ENCODE data around the gene AUTS2.

The AUTS2 gene

GRCh38 chr7:70069977-70070376, 471.7 kb downstream of the AUTS2 start:
- no peak for DNase-seq (ENCODE audit: low spot score)

- no peak for DNase-seq (ENCODE audit: low spot score)
Measured at GRCh38 chr7:70071766-70072165, 473.5 kb downstream of the AUTS2 start.

- DNase-seq (ENCODE audit: low spot score) = no peak
Measured at GRCh38 chr7:70072220-70072619, 473.9 kb downstream of the AUTS2 start.

GRCh38 chr7:70076325-70076724, 478.1 kb downstream of the AUTS2 start:
- DNase-seq (ENCODE audit: low spot score) = no peak

GRCh38 chr7:70082099-70082611, 483.9 kb downstream of the AUTS2 start:
- DNase-seq (ENCODE audit: low spot score) = no peak

- DNase-seq (ENCODE audit: low spot score) = no peak
Measured at GRCh38 chr7:70091362-70091761, 493.1 kb downstream of the AUTS2 start.

- DNase-seq (ENCODE audit: low spot score) = peak; percentile 28
Measured at GRCh38 chr7:70092314-70093204, 494.3 kb downstream of the AUTS2 start.

- no peak for DNase-seq (ENCODE audit: low spot score)
Measured at GRCh38 chr7:70093205-70093904, 495.1 kb downstream of the AUTS2 start.

- DNase-seq (ENCODE audit: low spot score) = no peak
Measured at GRCh38 chr7:70094831-70095230, 496.6 kb downstream of the AUTS2 start.

- no peak for DNase-seq (ENCODE audit: low spot score)
Measured at GRCh38 chr7:70097645-70098044, 499.4 kb downstream of the AUTS2 start.

- no peak for DNase-seq (ENCODE audit: low spot score)
Measured at GRCh38 chr7:70098133-70098561, 499.9 kb downstream of the AUTS2 start.

GRCh38 chr7:70098905-70099672, 500.8 kb downstream of the AUTS2 start:
- DNase-seq (ENCODE audit: low spot score) = no peak

- DNase-seq (ENCODE audit: low spot score) = no peak
Measured at GRCh38 chr7:70104243-70104642, 506.0 kb downstream of the AUTS2 start.

GRCh38 chr7:70113078-70113477, 514.8 kb downstream of the AUTS2 start:
- DNase-seq (ENCODE audit: low spot score) = no peak

- no peak for DNase-seq (ENCODE audit: low spot score)
Measured at GRCh38 chr7:70113536-70113935, 515.3 kb downstream of the AUTS2 start.

GRCh38 chr7:70114806-70115205, 516.5 kb downstream of the AUTS2 start:
- no peak for DNase-seq (ENCODE audit: low spot score)

- no peak for DNase-seq (ENCODE audit: low spot score)
Measured at GRCh38 chr7:70116244-70116643, 518.0 kb downstream of the AUTS2 start.

GRCh38 chr7:70116867-70117266, 518.6 kb downstream of the AUTS2 start:
- no peak for DNase-seq (ENCODE audit: low spot score)

- DNase-seq (ENCODE audit: low spot score) = no peak
Measured at GRCh38 chr7:70120851-70121250, 522.6 kb downstream of the AUTS2 start.

GRCh38 chr7:70131817-70132216, 533.5 kb downstream of the AUTS2 start:
- no peak for DNase-seq (ENCODE audit: low spot score)

GRCh38 chr7:70132226-70132851, 534.1 kb downstream of the AUTS2 start:
- no peak for DNase-seq (ENCODE audit: low spot score)

Data from COLO829 (cell line).